Mesothelial cell of epicardium (in vitro differentiated cells): ENCODE data around the gene ISYNA1. TPM values are rescaled to one million over a fixed set of nuclear protein-coding genes. Genes with fewer than 3 reads are reported as not detected.

Experiments
- DNase-seq, 2 experiments: peaks; one replicate each; pipeline ENCODE4 v3.0.0; 2021; ENCODE audit warnings: low spot score in 2 of 2; ENCODE audit not compliant: unreplicated experiment in 2 of 2
- H3K27ac Mint-ChIP-seq: 2 replicates; pipeline ENCODE4 v1.8.0; 2021; ENCODE audit warnings: mixed read lengths
- H3K27me3 Mint-ChIP-seq: 2 replicates; pipeline ENCODE4 v1.8.0; 2021; ENCODE audit warnings: low read depth, mixed read lengths
- H3K36me3 Mint-ChIP-seq: 2 replicates; pipeline ENCODE4 v1.8.0; 2021; ENCODE audit warnings: mixed read lengths
- H3K4me1 Mint-ChIP-seq: 2 replicates; pipeline ENCODE4 v1.8.0; 2021; ENCODE audit warnings: mixed read lengths
- H3K4me3 Mint-ChIP-seq: 2 replicates; pipeline ENCODE4 v1.8.0; 2021; ENCODE audit warnings: mild to moderate bottlenecking, moderate library complexity, mixed read lengths
- H3K9me3 Mint-ChIP-seq: 2 replicates; pipeline ENCODE4 v1.8.0; 2021; ENCODE audit warnings: mixed read lengths
- total RNA-seq: library from RNA; stranded (reverse); gene quantifications from 3 replicates; pipeline ENCODE4 v1.2.1, GENCODE V29; 2021
- TF ChIP-seq, protein P1 (sequence below): fragments of 200-600 bp; sonication (generic); IDR thresholded peaks from one replicate; pipeline ENCODE4 v1.5.0; 2021; ENCODE audit warnings: antibody characterized with exemption; ENCODE audit not compliant: unreplicated experiment

ISYNA1 gene
- total RNA-seq, 1 donor from 2014 or later: 826 TPM

DNA sequence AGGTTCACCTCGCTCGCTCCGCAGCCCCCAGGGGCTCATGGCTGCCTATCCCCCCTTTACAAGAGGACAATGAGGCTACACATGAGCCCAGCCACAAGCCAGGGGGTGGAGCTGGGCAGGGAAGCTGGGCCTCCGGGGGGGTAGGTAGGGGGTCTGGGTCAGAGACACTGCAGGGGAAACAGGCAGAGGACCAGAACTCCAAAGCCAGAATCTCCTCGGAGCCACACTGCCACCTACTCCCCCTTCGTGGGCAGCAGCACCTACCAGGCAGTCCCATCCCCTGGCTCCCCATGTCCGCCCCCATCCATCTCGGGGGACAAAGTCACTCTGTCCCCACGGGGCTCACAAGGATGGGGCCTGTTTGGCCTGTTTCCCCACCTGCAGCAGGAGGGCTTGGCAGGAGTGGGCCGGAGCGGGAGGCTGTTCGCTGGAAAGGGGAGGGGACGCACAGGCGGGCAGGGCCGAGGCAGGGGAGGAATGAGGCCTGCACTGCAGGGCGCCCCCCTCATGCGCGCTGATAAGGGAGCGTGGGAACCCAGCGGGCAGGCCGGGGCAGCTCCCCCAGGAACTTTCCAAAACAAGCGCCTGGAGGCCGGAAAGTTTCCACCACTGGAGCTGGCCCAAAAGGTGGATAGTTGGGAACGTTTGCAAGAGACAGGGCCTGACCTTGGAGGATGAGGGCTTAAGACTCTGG, 545 bp upstream of the ISYNA1 start:
- TF ChIP-seq, protein P1, sequence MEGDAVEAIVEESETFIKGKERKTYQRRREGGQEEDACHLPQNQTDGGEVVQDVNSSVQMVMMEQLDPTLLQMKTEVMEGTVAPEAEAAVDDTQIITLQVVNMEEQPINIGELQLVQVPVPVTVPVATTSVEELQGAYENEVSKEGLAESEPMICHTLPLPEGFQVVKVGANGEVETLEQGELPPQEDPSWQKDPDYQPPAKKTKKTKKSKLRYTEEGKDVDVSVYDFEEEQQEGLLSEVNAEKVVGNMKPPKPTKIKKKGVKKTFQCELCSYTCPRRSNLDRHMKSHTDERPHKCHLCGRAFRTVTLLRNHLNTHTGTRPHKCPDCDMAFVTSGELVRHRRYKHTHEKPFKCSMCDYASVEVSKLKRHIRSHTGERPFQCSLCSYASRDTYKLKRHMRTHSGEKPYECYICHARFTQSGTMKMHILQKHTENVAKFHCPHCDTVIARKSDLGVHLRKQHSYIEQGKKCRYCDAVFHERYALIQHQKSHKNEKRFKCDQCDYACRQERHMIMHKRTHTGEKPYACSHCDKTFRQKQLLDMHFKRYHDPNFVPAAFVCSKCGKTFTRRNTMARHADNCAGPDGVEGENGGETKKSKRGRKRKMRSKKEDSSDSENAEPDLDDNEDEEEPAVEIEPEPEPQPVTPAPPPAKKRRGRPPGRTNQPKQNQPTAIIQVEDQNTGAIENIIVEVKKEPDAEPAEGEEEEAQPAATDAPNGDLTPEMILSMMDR: no peak
- H3K36me3 Mint-ChIP-seq: peaks cover 2% of the 10 kb centered on the region
- peak; percentile 65 to 74 for DNase-seq
- H3K4me3 Mint-ChIP-seq: peak overlapping the region; percentile 75
- no peaks in the 10 kb centered on the region for H3K27me3 Mint-ChIP-seq
- H3K9me3 Mint-ChIP-seq: no peaks in the 10 kb centered on the region
- peak overlapping the region; percentile 98 for H3K27ac Mint-ChIP-seq
- peaks cover 50% of the 10 kb centered on the region for H3K4me1 Mint-ChIP-seq

DNA sequence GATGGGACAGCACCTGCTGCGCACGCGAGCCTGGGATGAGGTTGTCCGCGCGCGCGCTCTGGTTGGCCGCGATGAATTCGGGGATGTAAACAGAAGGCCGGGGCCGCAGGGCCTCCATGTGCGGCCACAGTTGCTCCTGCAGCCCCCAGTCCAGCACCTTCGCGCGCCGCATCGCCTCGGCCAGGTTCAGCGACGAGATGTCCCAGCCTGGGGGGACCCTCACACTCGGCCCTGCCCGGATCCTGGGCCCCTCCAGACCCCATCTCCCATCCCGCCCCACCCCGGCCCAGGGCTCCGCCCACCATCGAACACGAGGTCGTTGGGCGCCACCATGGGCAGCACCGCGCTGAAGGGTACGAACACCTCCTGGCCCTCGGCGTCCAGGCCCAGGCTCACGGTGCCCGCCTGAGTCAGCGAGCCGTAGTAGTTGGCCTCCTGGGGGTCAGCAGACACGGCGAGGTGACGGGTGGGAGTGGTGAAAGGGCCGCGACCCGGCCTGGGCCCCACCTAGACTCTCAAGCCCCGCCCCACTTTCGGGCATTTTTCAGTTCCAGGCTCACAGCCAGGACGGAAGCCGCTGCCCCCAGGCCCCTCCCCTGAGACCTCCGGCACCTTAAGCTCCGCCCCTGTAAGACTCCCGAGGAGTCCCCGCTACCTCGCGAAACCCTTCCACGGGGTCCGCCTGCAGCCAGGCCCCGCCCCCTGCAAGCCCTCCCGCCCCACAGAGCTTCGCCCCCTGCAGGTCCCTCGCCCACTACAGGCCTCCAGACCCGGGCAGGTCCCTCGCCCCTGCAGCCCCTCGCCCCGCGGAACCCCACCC, 1.1 kb downstream of the ISYNA1 start:
- peak; percentile 75 to 87 for DNase-seq
- TF ChIP-seq, protein P1: no peak
- Mint-ChIP-seq H3K27ac (peak overlapping the region; percentile 86), H3K36me3 (peaks cover 2% of the 10 kb centered on the region), H3K4me3 (peak overlapping the region; percentile 75), H3K4me1 (peaks cover 50% of the 10 kb centered on the region), H3K27me3 (no peaks in the 10 kb centered on the region), H3K9me3 (no peaks in the 10 kb centered on the region)

DNA sequence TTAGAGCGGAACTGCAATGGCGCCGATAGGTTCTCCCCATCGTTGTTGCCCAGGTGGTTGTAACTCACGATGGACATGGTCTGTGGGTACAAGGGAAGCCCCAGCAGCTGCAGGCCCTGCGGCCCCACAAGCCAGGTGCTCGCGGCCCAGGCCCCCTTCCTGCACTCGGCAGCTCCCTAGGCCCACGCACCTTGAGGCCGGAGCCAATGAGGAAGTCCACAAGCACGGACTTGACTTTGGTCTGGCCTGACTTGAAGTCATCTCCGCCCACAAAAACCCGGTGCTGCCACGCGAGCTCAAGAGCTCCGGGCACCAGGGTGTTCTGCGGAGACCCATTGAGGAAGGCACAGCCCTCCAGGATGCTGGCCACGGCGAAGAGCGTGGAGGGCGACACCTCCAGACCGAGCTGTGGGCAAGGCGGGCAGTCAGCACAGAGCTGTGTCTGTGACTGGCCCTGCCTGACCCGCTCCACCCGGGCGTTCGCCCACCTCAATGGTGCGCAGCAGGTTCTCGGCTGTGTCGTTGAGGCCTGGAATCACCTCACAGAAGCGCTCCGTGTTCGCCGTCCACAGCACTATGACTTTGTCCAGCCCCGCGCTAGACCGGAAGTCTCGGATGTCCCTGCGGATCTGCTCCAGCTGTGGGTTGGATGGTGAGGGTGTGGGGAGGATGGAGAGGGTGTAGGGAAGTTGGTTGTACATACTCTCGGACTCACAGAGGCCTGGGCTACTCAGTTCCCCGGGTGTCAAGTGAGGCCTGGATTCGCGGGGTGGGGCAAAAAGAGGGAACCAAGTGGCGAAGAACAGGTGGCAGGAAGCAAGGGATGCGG, 1.9 kb downstream of the ISYNA1 start:
- peaks cover 2% of the 10 kb centered on the region for H3K36me3 Mint-ChIP-seq
- DNase-seq: no peak
- H3K9me3 Mint-ChIP-seq: no peaks in the 10 kb centered on the region
- H3K4me3 Mint-ChIP-seq: peak overlapping the region; percentile 75
- peaks cover 53% of the 10 kb centered on the region for H3K4me1 Mint-ChIP-seq
- no peaks in the 10 kb centered on the region for H3K27me3 Mint-ChIP-seq
- TF ChIP-seq, protein P1: no peak
- peak overlapping the region; percentile 86 for H3K27ac Mint-ChIP-seq

DNA sequence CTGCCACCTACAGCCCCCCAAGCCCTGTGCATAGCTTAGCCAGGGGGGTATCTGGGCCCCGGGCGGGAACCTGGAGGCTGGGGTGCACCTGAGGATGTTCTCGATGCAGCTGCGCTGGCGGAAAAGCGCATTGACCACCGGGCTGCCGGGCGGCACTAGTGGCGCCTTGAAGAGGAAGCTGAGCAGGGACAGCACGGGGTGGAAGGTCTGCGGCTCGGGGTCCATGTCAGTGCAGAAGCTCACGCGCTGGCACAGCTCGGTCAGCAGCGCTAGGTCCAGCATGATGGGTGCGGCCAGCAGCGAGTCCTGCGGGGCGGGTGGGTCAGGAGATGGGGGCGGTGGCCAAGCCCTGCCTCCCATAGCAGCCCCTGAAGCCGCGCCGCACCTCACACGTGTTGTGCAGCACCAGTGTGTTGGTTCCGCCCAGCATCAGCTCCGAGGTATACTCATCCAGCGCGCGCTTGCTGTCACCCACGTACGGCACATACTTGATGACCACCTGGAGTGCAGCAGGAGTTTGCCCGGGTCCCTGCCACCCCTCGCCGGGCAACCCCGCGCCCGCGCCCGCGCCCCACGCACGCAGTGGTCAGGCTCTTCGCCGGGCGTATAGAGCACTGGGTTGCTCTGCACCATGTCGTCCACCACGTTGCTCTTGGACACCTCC, 2.6 kb downstream of the ISYNA1 start:
- no peak for DNase-seq
- TF ChIP-seq, protein P1: no peak
- H3K9me3 Mint-ChIP-seq: no peaks in the 10 kb centered on the region
- peak overlapping the region; percentile 75 for H3K4me3 Mint-ChIP-seq
- no peaks in the 10 kb centered on the region for H3K27me3 Mint-ChIP-seq
- no peak overlapping the region for H3K27ac Mint-ChIP-seq
- H3K4me1 Mint-ChIP-seq: peaks cover 49% of the 10 kb centered on the region
- H3K36me3 Mint-ChIP-seq: peaks cover 2% of the 10 kb centered on the region

DNA sequence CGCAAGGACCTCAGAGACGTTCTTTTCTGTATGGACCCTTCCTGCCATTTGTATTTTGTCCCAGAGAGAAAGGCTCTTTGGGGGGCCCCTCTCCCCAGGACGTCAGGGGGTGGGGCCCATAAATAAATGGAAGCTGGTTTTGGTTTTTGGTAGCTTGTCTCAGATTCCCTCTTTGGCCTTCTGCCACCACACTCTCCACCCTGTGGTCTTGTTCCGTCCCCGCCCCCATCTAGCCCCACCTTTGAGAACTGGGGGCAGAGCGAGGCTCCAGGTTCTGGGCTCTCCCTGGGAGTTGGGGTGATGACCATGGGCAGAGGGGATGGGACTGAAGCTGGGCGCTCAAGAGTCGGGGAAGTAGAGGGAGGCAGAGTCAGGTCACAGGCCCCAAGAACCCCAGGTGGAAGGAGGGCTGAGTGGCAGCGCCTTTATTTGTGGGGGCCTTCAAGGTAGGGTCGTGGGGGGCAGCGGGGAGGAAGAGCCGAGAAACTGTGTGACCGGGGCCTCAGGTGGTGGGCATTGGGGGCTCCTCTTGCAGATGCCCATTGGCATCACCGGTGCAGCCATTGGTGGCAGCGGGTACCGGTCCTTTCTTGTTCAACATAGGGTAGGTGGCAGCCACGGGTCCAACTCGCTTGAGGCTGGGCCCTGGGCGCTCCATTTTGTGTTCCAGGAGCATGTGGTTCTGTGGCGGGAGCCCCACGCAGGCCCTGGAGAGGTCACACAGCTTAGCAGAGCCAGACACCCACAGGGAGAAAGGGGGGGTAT, 3.3 kb downstream of the ISYNA1 start:
- Mint-ChIP-seq H3K27ac (peak overlapping the region; percentile 86), H3K4me3 (peak overlapping the region; percentile 75), H3K27me3 (no peaks in the 10 kb centered on the region), H3K9me3 (no peaks in the 10 kb centered on the region), H3K4me1 (peaks cover 48% of the 10 kb centered on the region), H3K36me3 (peaks cover 2% of the 10 kb centered on the region)
- TF ChIP-seq, protein P1: no peak
- no peak for DNase-seq
